Colonic mucosa (tissue), 4 donors: Measurements from ENCODE around the gene NT5DC1. TPM values are rescaled to one million over a fixed set of nuclear protein-coding genes. Genes with fewer than 3 reads are reported as not detected.

ENCODE experiments used
- DNase-seq: peaks from one replicate; pipeline ENCODE4 v3.0.0-alpha.2; 2020
- H3K27ac ChIP-seq: fragments of 200-600 bp; one replicate; pipeline ENCODE4 v1.8.0; 2021
- H3K27me3 ChIP-seq: fragments of 200-600 bp; one replicate; pipeline ENCODE4 v1.8.0; 2021
- H3K36me3 ChIP-seq: fragments of 200-600 bp; one replicate; pipeline ENCODE4 v1.8.0; 2021
- H3K4me1 ChIP-seq: fragments of 200-600 bp; one replicate; pipeline ENCODE4 v1.8.0; 2021; ENCODE audit warnings: mild to moderate bottlenecking
- H3K4me3 ChIP-seq: fragments of 200-600 bp; one replicate; pipeline ENCODE4 v1.8.0; 2021
- H3K9ac ChIP-seq, 2 donors: one replicate each; pipeline ENCODE4 v1.7.0; 2013; ENCODE audit warnings: control low read depth in 2 of 2, low read depth in 2 of 2, low read length in 2 of 2
- H3K9me3 ChIP-seq: fragments of 200-600 bp; one replicate; pipeline ENCODE4 v1.8.0; 2021
- CTCF ChIP-seq: fragments of 200-600 bp; IDR thresholded peaks from one replicate; pipeline ENCODE4 v1.8.0; 2022; ENCODE audit warnings: antibody characterized with exemption, mild to moderate bottlenecking
- intact Hi-C: fragments of 100-400 bp; cut with DNase I; formaldehyde crosslinking; loops from one replicate; pipeline ENCODE4 v1.14.1; 2022
- total RNA-seq, 2 donors: library from RNA; stranded (reverse); fragmentation: NEBNext Ultra II Directional in 1 of 2; extraction: Animal tissue kit (Norgen Biotek cat#: 25700) in 1 of 2; gene quantifications; one replicate each; pipeline ENCODE4 v1.2.1, GENCODE V29; 2021
- donor health status: healthy.
- donor health status: DM: no; HTN: no; CAD: no.
- donor health status: DM: no; HTN: no; CAD: no.

Gene NT5DC1
- total RNA-seq, 2 donors from 2014 or later, result 49.8 to 50.1 TPM

DNA sequence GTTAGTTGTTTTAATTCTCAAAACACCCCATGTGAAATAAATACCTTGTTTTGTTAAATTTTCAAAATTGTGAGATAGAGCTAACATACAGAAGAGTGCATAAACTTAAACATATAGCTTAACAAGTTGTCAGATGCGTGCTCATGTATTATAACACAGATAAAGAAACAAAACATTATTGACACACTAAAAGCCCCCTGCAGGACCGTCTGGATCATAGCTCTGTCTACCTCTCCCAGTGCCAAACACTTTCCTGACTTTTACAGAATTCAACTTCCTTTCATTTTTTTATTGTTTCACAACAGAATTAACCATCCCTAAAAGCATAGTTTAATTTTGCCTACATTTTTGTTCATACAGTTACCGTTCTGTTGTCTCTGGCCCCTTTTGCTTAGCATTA, 22.1 kb upstream of the NT5DC1 start:
- no peaks in the 10 kb centered on the region for H3K9me3 ChIP-seq
- intact Hi-C loops, result no loop called here
- H3K9ac ChIP-seq, result no peak overlapping the region
- no peak overlapping the region for H3K27ac ChIP-seq
- H3K4me1 ChIP-seq, result no peaks in the 10 kb centered on the region
- no peaks in the 10 kb centered on the region for H3K27me3 ChIP-seq
- TF ChIP-seq CTCF, result no peak
- DNase-seq, result no peak
- no peak overlapping the region for H3K4me3 ChIP-seq
- no peaks in the 10 kb centered on the region for H3K36me3 ChIP-seq

GRCh38 chr6:116078945-116079344, 21.7 kb upstream of the NT5DC1 start:
- Histone ChIP-seq H3K27me3 (no peaks in the 10 kb centered on the region), H3K27ac (no peak overlapping the region), H3K36me3 (no peaks in the 10 kb centered on the region), H3K9me3 (no peaks in the 10 kb centered on the region), H3K9ac (no peak overlapping the region), H3K4me3 (no peak overlapping the region), H3K4me1 (no peaks in the 10 kb centered on the region)
- intact Hi-C loops, result no loop called here
- TF ChIP-seq CTCF, result no peak
- DNase-seq, result no peak

DNA sequence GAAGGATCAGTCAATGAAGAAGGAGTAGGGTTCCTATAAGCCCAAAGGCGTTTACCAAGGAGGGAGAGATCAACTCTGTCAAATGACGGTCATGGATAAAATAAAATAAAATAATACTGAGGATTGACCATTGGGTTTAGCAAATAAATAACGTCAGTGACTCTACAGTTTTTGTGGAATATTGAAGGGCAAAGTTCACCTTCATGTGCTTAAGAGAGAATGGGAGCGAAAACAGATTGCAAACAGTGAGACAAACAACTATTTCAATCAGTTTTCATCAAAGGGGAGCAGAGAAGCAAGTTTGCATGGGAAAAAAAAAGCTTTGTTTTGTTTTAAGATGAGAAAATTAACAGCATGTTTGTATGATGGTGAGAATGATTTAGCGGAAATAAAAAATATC, 17.6 kb upstream of the NT5DC1 start:
- intact Hi-C loops, result no loop called here
- no peak overlapping the region for H3K27ac ChIP-seq
- no peak for DNase-seq
- H3K4me3 ChIP-seq, result no peak overlapping the region
- H3K4me1 ChIP-seq, result no peaks in the 10 kb centered on the region
- no peak overlapping the region for H3K9ac ChIP-seq
- no peaks in the 10 kb centered on the region for H3K27me3 ChIP-seq
- H3K9me3 ChIP-seq, result no peaks in the 10 kb centered on the region
- TF ChIP-seq CTCF, result no peak
- H3K36me3 ChIP-seq, result no peaks in the 10 kb centered on the region

GRCh38 chr6:116084284-116084683, 16.4 kb upstream of the NT5DC1 start:
- no peak for DNase-seq
- Histone ChIP-seq H3K27ac (no peak overlapping the region), H3K36me3 (no peaks in the 10 kb centered on the region), H3K4me3 (no peak overlapping the region), H3K9ac (no peak overlapping the region), H3K9me3 (no peaks in the 10 kb centered on the region), H3K27me3 (no peaks in the 10 kb centered on the region), H3K4me1 (no peaks in the 10 kb centered on the region)
- TF ChIP-seq CTCF, result no peak
- intact Hi-C loops, result no loop called here

GRCh38 chr6:116087437-116088027, 13.1 kb upstream of the NT5DC1 start:
- TF ChIP-seq CTCF, result no peak
- intact Hi-C loops, result no loop called here
- no peaks in the 10 kb centered on the region for H3K9me3 ChIP-seq
- H3K27ac ChIP-seq, result no peak overlapping the region
- H3K9ac ChIP-seq, result no peak overlapping the region
- no peaks in the 10 kb centered on the region for H3K4me1 ChIP-seq
- no peaks in the 10 kb centered on the region for H3K27me3 ChIP-seq
- H3K36me3 ChIP-seq, result no peaks in the 10 kb centered on the region
- no peak overlapping the region for H3K4me3 ChIP-seq
- no peak for DNase-seq
